Measurements from ENCODE around the gene ATR.
"Not testable (repeated sequence)": the region's sequence is repeated elsewhere in the genome, so short reads cannot be mapped to it uniquely, and the experiment has no call there.

ATR gene

GRCh38 chr3:142588703-142589102, 10.2 kb upstream of the ATR start:
- no peaks in the 10 kb centered on the region for H3K36me3 Mint-ChIP-seq (ENCODE audit: low read depth)
- H3K27ac Mint-ChIP-seq: no peak overlapping the region
- H3K4me1 Mint-ChIP-seq: no peaks in the 10 kb centered on the region
- H3K9me3 Mint-ChIP-seq: no peaks in the 10 kb centered on the region
- TF ChIP-seq CTCF (IDR thresholded peaks at IDR 0.05; ENCODE audit: unreplicated experiment in 3 of 3): no peak
- H3K27me3 Mint-ChIP-seq (ENCODE audit: low read depth): peaks cover 8% of the 10 kb centered on the region
- H3K4me3 Mint-ChIP-seq: no peak overlapping the region

- Mint-ChIP-seq H3K9me3 (no peaks in the 10 kb centered on the region), H3K27ac (no peak overlapping the region), H3K36me3 (ENCODE audit: low read depth) (no peaks in the 10 kb centered on the region), H3K27me3 (ENCODE audit: low read depth) (peaks cover 8% of the 10 kb centered on the region), H3K4me1 (no peaks in the 10 kb centered on the region), H3K4me3 (no peak overlapping the region)
- peak; percentile 61 to 68 (median 63) for TF ChIP-seq CTCF (IDR thresholded peaks at IDR 0.05; ENCODE audit: unreplicated experiment in 3 of 3)
Measured at GRCh38 chr3:142586803-142587406, 8.4 kb upstream of the ATR start.

- not testable (repeated sequence) for H3K9me3 Mint-ChIP-seq; H3K27me3 Mint-ChIP-seq (ENCODE audit: low read depth); H3K4me3 Mint-ChIP-seq; H3K36me3 Mint-ChIP-seq (ENCODE audit: low read depth); H3K27ac Mint-ChIP-seq
- peaks cover 25% of the 10 kb centered on the region for H3K4me1 Mint-ChIP-seq
Measured at GRCh38 chr3:142581070-142581469, 2.5 kb upstream of the ATR start.

- H3K27ac Mint-ChIP-seq: peak overlapping the region; percentile 94 to 96 (median 95)
- no peaks in the 10 kb centered on the region for H3K9me3 Mint-ChIP-seq
- peak overlapping the region; percentile 97 to 99 (median 98) for H3K4me3 Mint-ChIP-seq
- peaks cover 4% of the 10 kb centered on the region for H3K27me3 Mint-ChIP-seq (ENCODE audit: low read depth)
- no peaks in the 10 kb centered on the region for H3K36me3 Mint-ChIP-seq (ENCODE audit: low read depth)
- peaks cover 30% of the 10 kb centered on the region for H3K4me1 Mint-ChIP-seq
- no peak for TF ChIP-seq CTCF (IDR thresholded peaks at IDR 0.05; ENCODE audit: unreplicated experiment in 3 of 3)
Measured at GRCh38 chr3:142580061-142580423, 1.5 kb upstream of the ATR start.

GRCh38 chr3:142577696-142578328, 721 bp downstream of the ATR start:
- Mint-ChIP-seq H3K27ac (peak overlapping the region; percentile 94 to 96 (median 95)), H3K27me3 (ENCODE audit: low read depth) (no peaks in the 10 kb centered on the region), H3K9me3 (no peaks in the 10 kb centered on the region), H3K36me3 (ENCODE audit: low read depth) (peaks cover 4% of the 10 kb centered on the region), H3K4me3 (peak overlapping the region; percentile 97 to 99 (median 98)), H3K4me1 (peaks cover 30% of the 10 kb centered on the region)
- TF ChIP-seq CTCF (IDR thresholded peaks at IDR 0.05; ENCODE audit: unreplicated experiment in 3 of 3): no peak

- Mint-ChIP-seq H3K27me3 (ENCODE audit: low read depth) (no peaks in the 10 kb centered on the region), H3K4me1 (peaks cover 30% of the 10 kb centered on the region), H3K4me3 (peak overlapping the region; percentile 97 to 99 (median 98)), H3K36me3 (ENCODE audit: low read depth) (peaks cover 4% of the 10 kb centered on the region), H3K9me3 (no peaks in the 10 kb centered on the region), H3K27ac (peak overlapping the region in 2 of 3 experiments; percentile 94 to 96)
- TF ChIP-seq CTCF (IDR thresholded peaks at IDR 0.05; ENCODE audit: unreplicated experiment in 3 of 3): no peak
Measured at GRCh38 chr3:142576792-142577191, 1.7 kb downstream of the ATR start.
